Neural cell (in vitro differentiated cells): ENCODE measurements around the gene HIC1. TPM values are rescaled to one million over a fixed set of nuclear protein-coding genes. Genes with fewer than 3 reads are reported as not detected.

Experiments
- H2AFZ ChIP-seq: fragments of 200-600, 300-800 bp; sonication (generic), shearing (Covaris generic); 2 replicates; pipeline ENCODE4 v1.6.0; 2014; ENCODE audit warnings: low read depth, mild to moderate bottlenecking, antibody characterized with exemption, low read length, moderate library complexity
- H3F3A ChIP-seq: fragments of 200-600 bp; shearing (Covaris generic); 2 replicates; pipeline ENCODE4 v1.6.1; 2016; ENCODE audit warnings: mild to moderate bottlenecking, moderate library complexity, mixed read lengths, antibody characterized with exemption, low read length; ENCODE audit not compliant: insufficient read depth, poor library complexity, severe bottlenecking
- H3K27ac ChIP-seq: fragments of 200-600, 300-800 bp; sonication (generic), shearing (Covaris generic); 2 replicates; pipeline ENCODE4 v1.5.1; 2014; ENCODE audit warnings: mild to moderate bottlenecking, low read length, moderate library complexity
- H3K27me3 ChIP-seq: fragments of 300-800, 200-600 bp; sonication (generic), shearing (Covaris generic); 2 replicates; pipeline ENCODE4 v1.6.0; 2014; ENCODE audit warnings: mild to moderate bottlenecking, low read depth, low read length, moderate library complexity; ENCODE audit not compliant: insufficient read depth
- H3K36me3 ChIP-seq: fragments of 300-800, 200-600 bp; sonication (generic), shearing (Covaris generic); 2 replicates; pipeline ENCODE4 v1.5.1; 2014; ENCODE audit warnings: mild to moderate bottlenecking, antibody characterized with exemption, low read length, moderate library complexity; ENCODE audit not compliant: insufficient read depth
- H3K4me2 ChIP-seq: fragments of 300-800, 200-600 bp; sonication (generic), shearing (Covaris generic); 2 replicates; pipeline ENCODE4 v1.6.0; 2014; ENCODE audit warnings: mild to moderate bottlenecking, low read length
- H3K4me3 ChIP-seq: fragments of 300-800, 200-600 bp; sonication (generic), shearing (Covaris generic); 2 replicates; pipeline ENCODE4 v1.5.1; 2014; ENCODE audit warnings: mild to moderate bottlenecking, low read length, moderate library complexity
- H3K79me2 ChIP-seq: fragments of 200-600 bp; shearing (Covaris generic); replicated peaks from 2 replicates; pipeline ENCODE4 v1.6.0; 2014; ENCODE audit warnings: mild to moderate bottlenecking, low read length, moderate library complexity; ENCODE audit not compliant: insufficient read depth
- H3K9ac ChIP-seq: fragments of 300-800, 200-600 bp; sonication (generic), shearing (Covaris generic); 2 replicates; pipeline ENCODE4 v1.6.1; 2016; ENCODE audit warnings: mild to moderate bottlenecking, low read length, mixed read lengths
- H3K9me2 ChIP-seq: fragments of 200-600 bp; shearing (Covaris generic); 2 replicates; pipeline ENCODE4 v1.6.1; 2016; ENCODE audit warnings: mild to moderate bottlenecking, low read length, mixed read lengths; ENCODE audit not compliant: insufficient read depth
- H3K9me3 ChIP-seq: fragments of 200-600, 300-800 bp; sonication (generic), shearing (Covaris generic); 2 replicates; pipeline ENCODE4 v1.6.1; 2016; ENCODE audit warnings: mild to moderate bottlenecking, mixed run types, low read length, moderate library complexity, mixed read lengths
- H4K20me1 ChIP-seq: fragments of 200-600 bp; shearing (Covaris generic); 2 replicates; pipeline ENCODE4 v1.6.1; 2016; ENCODE audit warnings: mild to moderate bottlenecking, mixed run types; ENCODE audit not compliant: insufficient read depth
- CTCF ChIP-seq: fragments of 450-650 bp; IDR thresholded peaks from 2 replicates; pipeline ENCODE4 v1.5.1; 2014; ENCODE audit warnings: antibody characterized with exemption, mild to moderate bottlenecking, moderate library complexity; ENCODE audit not compliant: poor library complexity, severe bottlenecking
- EP300 ChIP-seq: fragments of 450-650 bp; conservative IDR thresholded peaks from 2 replicates; pipeline ENCODE4 v1.6.1; 2014; ENCODE audit warnings: antibody characterized with exemption, mild to moderate bottlenecking, moderate library complexity; ENCODE audit not compliant: poor library complexity, severe bottlenecking
- EZH2 ChIP-seq: fragments of 200-600, 300-800 bp; shearing (Covaris generic), sonication (generic); IDR thresholded peaks from 2 replicates; pipeline ENCODE4 v1.6.1; 2014; ENCODE audit warnings: antibody characterized with exemption, low read length, borderline replicate concordance, mild to moderate bottlenecking; ENCODE audit not compliant: insufficient read depth, poor library complexity, severe bottlenecking
- MXI1 ChIP-seq: fragments of 450-650 bp; conservative IDR thresholded peaks from 2 replicates; pipeline ENCODE4 v1.6.1; 2014; ENCODE audit warnings: antibody characterized with exemption, mild to moderate bottlenecking; ENCODE audit not compliant: poor library complexity, severe bottlenecking
- POLR2AphosphoS5 ChIP-seq: IDR thresholded peaks from 2 replicates; pipeline ENCODE4 v1.6.1; 2012
- RAD21 ChIP-seq: fragments of 450-650 bp; conservative IDR thresholded peaks from 2 replicates; pipeline ENCODE4 v1.6.1; 2014; ENCODE audit warnings: antibody characterized with exemption, mild to moderate bottlenecking, moderate library complexity
- REST ChIP-seq: IDR thresholded peaks from 2 replicates; pipeline ENCODE4 v1.6.1; 2012; ENCODE audit warnings: borderline replicate concordance
- SMC3 ChIP-seq: fragments of 450-650 bp; conservative IDR thresholded peaks from 2 replicates; pipeline ENCODE4 v1.6.1; 2014; ENCODE audit warnings: antibody characterized with exemption, mild to moderate bottlenecking, moderate library complexity; ENCODE audit not compliant: poor library complexity
- TAF1 ChIP-seq: IDR thresholded peaks from 2 replicates; pipeline ENCODE4 v1.6.1; 2012; ENCODE audit warnings: low read depth
- polyA plus RNA-seq: library from polyadenylated mRNA; depleted of rRNA; stranded (reverse); fragments of >200 nt; gene quantifications from 2 replicates; pipeline ENCODE4 v1.2.3, GENCODE V29; 2014

Gene HIC1
- polyA plus RNA-seq, 1 donor from 2014 or later: 2.8 TPM

GRCh38 chr17:2102931-2103809, 48.3 kb downstream of the HIC1 start:
- Histone ChIP-seq H3K36me3 (no peaks in the 10 kb centered on the region), H2AFZ (no peak overlapping the region), H3F3A (no peaks in the 10 kb centered on the region), H3K4me3 (no peak overlapping the region), H3K27me3 (no peaks in the 10 kb centered on the region), H3K9ac (no peak overlapping the region), H3K9me3 (no peaks in the 10 kb centered on the region), H3K27ac (no peak overlapping the region), H4K20me1 (no peaks in the 10 kb centered on the region), H3K4me2 (no peak overlapping the region), H3K9me2 (no peaks in the 10 kb centered on the region), H3K79me2 (no peaks in the 10 kb centered on the region)
- TF ChIP-seq REST (no peak), EP300 (no peak), SMC3 (no peak), MXI1 (no peak), POLR2AphosphoS5 (no peak), CTCF (no peak), RAD21 (no peak), TAF1 (no peak), EZH2 (no peak)

GRCh38 chr17:2105663-2106062, 50.8 kb downstream of the HIC1 start:
- Histone ChIP-seq H3K4me2 (no peak overlapping the region), H3K36me3 (no peaks in the 10 kb centered on the region), H3K27me3 (no peaks in the 10 kb centered on the region), H3F3A (no peaks in the 10 kb centered on the region), H3K4me3 (no peak overlapping the region), H3K27ac (no peak overlapping the region), H3K9me3 (no peaks in the 10 kb centered on the region), H2AFZ (no peak overlapping the region), H3K9me2 (no peaks in the 10 kb centered on the region), H4K20me1 (no peaks in the 10 kb centered on the region), H3K79me2 (no peaks in the 10 kb centered on the region), H3K9ac (no peak overlapping the region)
- TF ChIP-seq REST: no peak
- TF ChIP-seq EZH2: no peak
- TF ChIP-seq SMC3: no peak
- TF ChIP-seq TAF1: no peak
